ENCODE data around the gene LAPTM5.

Gene LAPTM5

DNA sequence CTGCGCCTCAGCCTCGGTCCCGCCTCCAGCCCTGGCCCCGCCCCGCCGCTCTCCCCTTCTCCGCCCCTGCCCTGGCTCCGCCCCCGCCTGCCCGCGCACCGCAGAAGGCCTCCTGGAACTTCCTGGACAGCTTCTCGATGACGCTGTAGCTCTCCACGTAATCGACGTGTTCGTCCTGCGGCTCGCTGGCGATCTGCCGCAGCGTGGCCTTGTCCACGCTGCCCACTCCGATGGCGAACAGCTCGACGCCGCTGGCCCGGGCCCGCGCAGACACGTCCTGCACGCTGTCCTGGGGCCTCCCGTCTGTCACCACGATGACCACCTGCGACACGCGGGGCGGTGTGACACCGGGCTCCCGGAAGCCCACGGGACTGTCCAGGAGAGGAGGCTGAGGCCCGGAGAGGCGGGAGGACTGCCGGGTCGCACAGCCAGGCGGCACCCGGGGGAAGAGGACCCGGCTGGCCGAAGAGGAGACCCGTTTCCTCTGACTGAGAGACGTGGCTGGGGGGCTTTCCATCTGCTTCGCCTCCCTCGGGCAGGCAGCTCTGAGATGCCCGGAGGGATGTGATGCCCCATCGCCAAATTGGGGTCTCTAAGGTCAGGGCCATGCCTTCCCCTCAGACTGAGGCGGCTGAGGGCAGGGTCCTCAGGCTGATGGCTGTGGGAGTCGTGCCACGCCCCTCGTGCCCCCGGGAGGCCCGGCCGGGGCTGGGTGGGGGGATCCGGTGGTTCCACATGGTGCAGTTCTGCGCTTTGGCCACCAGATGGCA is 38.8 kb downstream of the LAPTM5 start:
- POLR2A ChIA-PET, result interaction anchor here (0.5 to 3.1 kb wide), 9 partner anchors 9 to 1436 kb away, joined by 3 to 33 read pairs (median 4); no protein-coding TSS in a partner anchor
- CTCF ChIA-PET, result interaction anchor here (0.5 to 4.1 kb wide), 13 partner anchors 9 to 558 kb away, joined by 3 to 116 read pairs (median 4); no protein-coding TSS in a partner anchor
- peak; percentile 87 for DNase-seq (ENCODE audit: extremely low spot score)
- TF ChIP-seq FOXM1 (IDR thresholded peaks at IDR 0.05; ENCODE audit: borderline replicate concordance), result 0 out of 2 replicates have a peak, but pooled peaks have one; percentile 32
- TF ChIP-seq SP1 (IDR thresholded peaks at IDR 0.05), result no peak
- TF ChIP-seq CTBP1 (IDR thresholded peaks at IDR 0.05; ENCODE audit: borderline replicate concordance), result no peak
- TF ChIP-seq, protein P1, sequence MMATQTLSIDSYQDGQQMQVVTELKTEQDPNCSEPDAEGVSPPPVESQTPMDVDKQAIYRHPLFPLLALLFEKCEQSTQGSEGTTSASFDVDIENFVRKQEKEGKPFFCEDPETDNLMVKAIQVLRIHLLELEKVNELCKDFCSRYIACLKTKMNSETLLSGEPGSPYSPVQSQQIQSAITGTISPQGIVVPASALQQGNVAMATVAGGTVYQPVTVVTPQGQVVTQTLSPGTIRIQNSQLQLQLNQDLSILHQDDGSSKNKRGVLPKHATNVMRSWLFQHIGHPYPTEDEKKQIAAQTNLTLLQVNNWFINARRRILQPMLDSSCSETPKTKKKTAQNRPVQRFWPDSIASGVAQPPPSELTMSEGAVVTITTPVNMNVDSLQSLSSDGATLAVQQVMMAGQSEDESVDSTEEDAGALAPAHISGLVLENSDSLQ (IDR thresholded peaks at IDR 0.05), result no peak; the same call in 1 of the 2 replicates
- peak; percentile 99 for TF ChIP-seq L3MBTL2 (conservative IDR thresholded peaks at IDR 0.05)

DNA sequence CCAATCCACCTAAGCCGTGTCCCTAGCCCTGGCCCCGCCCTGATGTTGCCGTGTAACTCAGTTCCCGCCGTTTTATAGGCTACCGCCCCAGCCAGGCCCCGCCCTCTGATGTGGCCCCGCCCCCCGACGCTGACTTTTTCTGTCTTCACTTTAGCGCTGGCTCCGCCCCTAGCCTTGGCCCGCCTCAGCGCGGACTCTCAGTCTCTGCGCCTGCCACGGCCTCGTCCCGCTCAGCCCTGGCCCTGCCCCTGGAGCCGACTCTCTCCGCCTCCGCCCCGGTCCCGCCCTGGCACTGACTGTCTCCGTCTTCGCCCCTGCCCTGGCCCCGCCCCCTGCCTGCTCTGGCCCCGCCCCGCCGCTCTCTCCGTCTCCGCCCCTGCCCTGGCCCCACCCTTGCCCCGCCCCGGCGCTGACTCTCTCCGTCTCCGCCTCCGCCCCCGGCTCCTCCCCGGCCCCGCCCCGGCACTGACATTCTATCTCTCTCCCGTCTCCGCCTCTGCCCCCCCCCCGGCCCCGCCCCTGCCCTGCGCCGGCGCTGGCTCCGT is 39.4 kb downstream of the LAPTM5 start:
- ChIA-PET POLR2A (interaction anchor here (0.5 to 3.1 kb wide), 8 partner anchors 9 to 1435 kb away, joined by 3 to 33 read pairs (median 4); no protein-coding TSS in a partner anchor), CTCF (interaction anchor here (0.5 to 4.1 kb wide), 8 partner anchors 10 to 205 kb away, joined by 3 to 116 read pairs (median 6); no protein-coding TSS in a partner anchor)
- DNase-seq (ENCODE audit: extremely low spot score), result peak; percentile 99
- TF ChIP-seq SP1 (IDR thresholded peaks at IDR 0.05), result peak; percentile 98
- peak; percentile 96; the same call in 1 of the 2 replicates for TF ChIP-seq HDGF (IDR thresholded peaks at IDR 0.05; ENCODE audit: borderline replicate concordance)
- TF ChIP-seq FOXK2 (IDR thresholded peaks at IDR 0.05), result no peak

DNA sequence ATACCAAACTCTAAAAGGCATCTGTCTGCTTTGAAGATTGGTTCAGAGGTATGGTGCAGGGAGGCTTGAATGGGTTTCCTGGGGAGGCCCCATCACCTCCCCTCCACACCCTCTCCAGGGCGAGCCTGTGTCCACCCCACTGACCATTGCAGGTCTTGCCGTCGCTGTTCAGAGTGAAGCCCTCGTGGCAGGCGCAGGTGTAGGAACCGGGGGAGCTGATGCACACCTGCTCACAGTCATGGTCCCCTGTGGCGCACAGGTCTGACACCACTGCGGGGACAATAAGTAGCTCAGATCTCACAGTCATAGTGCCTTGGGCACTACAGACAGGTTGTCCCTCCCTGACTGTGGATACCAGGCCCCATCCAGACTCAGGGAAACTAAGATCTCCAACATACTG is 40.9 kb downstream of the LAPTM5 start:
- ChIA-PET CTCF (no interaction called here), POLR2A (no interaction called here)
- no peak for DNase-seq (ENCODE audit: extremely low spot score)
- TF ChIP-seq ARNT (IDR thresholded peaks at IDR 0.05) (no peak), TARDBP (IDR thresholded peaks at IDR 0.05) (no peak)

DNA sequence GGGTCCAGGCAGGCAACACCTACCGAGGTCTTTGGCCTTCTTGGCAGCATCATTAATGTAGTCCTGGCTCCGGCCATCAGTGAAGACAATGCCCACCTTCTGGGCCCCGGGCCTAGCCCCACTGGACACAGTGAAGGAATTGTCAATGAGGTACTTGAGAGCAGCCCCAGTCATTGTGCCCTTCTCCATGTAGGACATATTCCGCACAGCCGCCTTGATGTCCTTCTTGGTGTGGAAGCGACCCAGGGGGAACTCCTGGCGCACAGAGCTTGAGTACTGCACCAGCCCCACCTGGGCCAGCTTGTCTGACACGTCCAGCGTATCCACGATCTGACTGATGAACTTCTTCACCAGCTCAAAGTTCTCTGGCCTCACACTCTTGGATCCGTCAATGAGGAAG is 41.7 kb downstream of the LAPTM5 start:
- no peak for DNase-seq (ENCODE audit: extremely low spot score)
- POLR2A ChIA-PET, result no interaction called here
- TF ChIP-seq SP1 (IDR thresholded peaks at IDR 0.05) (no peak), FOXK2 (IDR thresholded peaks at IDR 0.05) (no peak)
- CTCF ChIA-PET, result no interaction called here

DNA sequence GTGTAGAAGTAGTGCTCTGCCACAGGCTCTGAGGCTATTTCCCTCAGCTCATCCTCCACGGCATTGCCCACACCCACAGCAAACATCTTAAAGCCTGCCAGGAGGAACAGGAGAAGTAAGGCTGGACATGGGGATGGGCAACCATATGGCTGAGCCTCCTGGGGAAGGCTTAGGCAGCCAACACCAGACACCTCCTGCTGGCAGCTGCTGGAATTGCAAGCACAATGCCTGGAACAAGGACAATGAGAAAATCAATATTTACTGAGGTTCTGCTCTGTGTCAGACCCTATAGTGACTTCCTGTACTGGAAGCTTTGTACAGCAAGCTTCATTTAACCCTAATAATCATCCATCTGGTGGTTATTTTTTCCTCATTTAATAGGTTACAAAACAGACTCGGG is 42.4 kb downstream of the LAPTM5 start:
- no peak for DNase-seq (ENCODE audit: extremely low spot score)
- POLR2A ChIA-PET, result no interaction called here
- CTCF ChIA-PET, result no interaction called here
- TF ChIP-seq LEF1 (IDR thresholded peaks at IDR 0.05; ENCODE audit: borderline replicate concordance) (no peak), HDGF (IDR thresholded peaks at IDR 0.05; ENCODE audit: borderline replicate concordance) (no peak), L3MBTL2 (conservative IDR thresholded peaks at IDR 0.05) (no peak), ARNT (IDR thresholded peaks at IDR 0.05) (no peak), FOXK2 (IDR thresholded peaks at IDR 0.05) (no peak), SUZ12 (IDR thresholded peaks at IDR 0.05) (no peak), SP1 (IDR thresholded peaks at IDR 0.05) (no peak), CTBP1 (IDR thresholded peaks at IDR 0.05; ENCODE audit: borderline replicate concordance) (no peak), NFRKB (IDR thresholded peaks at IDR 0.05) (no peak), TARDBP (IDR thresholded peaks at IDR 0.05) (no peak), ELF4 (IDR thresholded peaks at IDR 0.05) (no peak), FOXA1 (IDR thresholded peaks at IDR 0.05) (no peak), ZNF384 (IDR thresholded peaks at IDR 0.05) (no peak), FOXM1 (IDR thresholded peaks at IDR 0.05; ENCODE audit: borderline replicate concordance) (no peak), BHLHE40 (IDR thresholded peaks at IDR 0.05; ENCODE audit: borderline replicate concordance) (no peak)
- TF ChIP-seq, protein P1 (IDR thresholded peaks at IDR 0.05), result no peak

DNA sequence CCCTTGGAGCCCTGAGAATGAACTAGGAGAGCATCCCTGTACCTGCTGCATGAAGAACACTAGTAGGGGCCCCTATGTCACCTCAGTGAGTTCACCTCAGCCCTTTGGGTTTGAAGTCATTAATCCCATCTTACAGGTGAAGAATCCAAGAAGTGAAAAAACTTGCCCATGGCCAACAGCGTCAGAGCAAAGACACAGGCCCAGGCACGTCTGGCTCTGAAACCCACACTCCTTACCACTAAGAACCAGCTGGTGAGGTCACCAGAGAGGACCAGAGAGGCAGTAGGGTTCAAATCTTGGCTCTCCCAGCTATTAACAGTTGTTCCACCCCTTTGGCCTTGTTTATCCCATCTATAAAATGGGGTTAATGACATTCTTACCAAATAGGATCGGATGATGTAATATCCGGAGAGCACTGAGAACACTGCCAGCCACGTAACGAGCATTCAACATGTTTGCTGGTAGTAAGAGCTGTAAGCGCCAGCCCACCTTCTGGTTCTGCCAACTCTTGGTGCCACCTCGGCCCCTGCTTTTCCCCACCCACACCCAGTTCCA is 43.0 kb downstream of the LAPTM5 start:
- CTCF ChIA-PET, result no interaction called here
- POLR2A ChIA-PET, result no interaction called here
- no peak for DNase-seq (ENCODE audit: extremely low spot score)
- TF ChIP-seq BHLHE40 (IDR thresholded peaks at IDR 0.05; ENCODE audit: borderline replicate concordance) (no peak), FOXK2 (IDR thresholded peaks at IDR 0.05) (no peak), ELF4 (IDR thresholded peaks at IDR 0.05) (no peak), ZNF384 (IDR thresholded peaks at IDR 0.05) (no peak), NFRKB (IDR thresholded peaks at IDR 0.05) (no peak), FOXA1 (IDR thresholded peaks at IDR 0.05) (no peak), L3MBTL2 (conservative IDR thresholded peaks at IDR 0.05) (no peak), ARNT (IDR thresholded peaks at IDR 0.05) (no peak), HDGF (IDR thresholded peaks at IDR 0.05; ENCODE audit: borderline replicate concordance) (no peak), CTBP1 (IDR thresholded peaks at IDR 0.05; ENCODE audit: borderline replicate concordance) (no peak), LEF1 (IDR thresholded peaks at IDR 0.05; ENCODE audit: borderline replicate concordance) (no peak), SP1 (IDR thresholded peaks at IDR 0.05) (no peak)
- TF ChIP-seq, protein P1 (IDR thresholded peaks at IDR 0.05), result no peak

Measured in HEK293T (cell line).